Endothelial cell of umbilical vein (primary cell): ENCODE data around the gene C2orf76. TPM values are rescaled to one million over a fixed set of nuclear protein-coding genes. Genes with fewer than 3 reads are reported as not detected.

Experiments
- BruUV-seq: library from RNA; stranded (reverse); fragments of 400-500 nt; replicated peaks from 2 replicates; lab custom pipeline; 2021; lab: Mats Ljungman, UMichigan
- CTCF ChIA-PET: fragments of 300-600, 350-600 bp; sonication (Branson Sonifier 250); formaldehyde crosslinking; loops from one replicate; lab custom pipeline; 2021; ENCODE audit warnings: antibody characterized with exemption, inconsistent platforms; lab: Charles Lee
- POLR2A ChIA-PET: fragments of 300-600, 350-600 bp; sonication (Branson Sonifier 250); formaldehyde crosslinking; loops from one replicate; lab custom pipeline; 2021; ENCODE audit warnings: antibody characterized with exemption, inconsistent platforms; lab: Charles Lee
- DNase-seq: peaks from one replicate; pipeline ENCODE4 v3.0.0-alpha.2; 2011; ENCODE audit warnings: low read depth, low spot score
- FAIRE-seq: peaks from 2 replicates; lab custom pipeline; 2011; peaks lifted over from hg19 to GRCh38; lab: Jason Lieb, UNC
- H2AFZ ChIP-seq: 2 replicates; pipeline ENCODE4 v1.6.0; 2012; ENCODE audit warnings: low read depth, low read length, control low read depth, inconsistent platforms
- H3K27ac ChIP-seq: 2 replicates; pipeline ENCODE4 v1.5.1; 2011; ENCODE audit warnings: low read depth, mild to moderate bottlenecking, control low read depth, low read length, moderate library complexity; ENCODE audit not compliant: insufficient read depth
- H3K27me3 ChIP-seq, 2 experiments: 2 replicates each; pipeline versions ENCODE4 v1.6.0 to v1.6.1; 2011; ENCODE audit warnings: low read length in 2 of 2, mixed read lengths in 1 of 2; ENCODE audit not compliant: control insufficient read depth in 2 of 2, insufficient read depth in 2 of 2
- H3K36me3 ChIP-seq, 2 experiments: 2 replicates in 1 of 2; 3 replicates in 1 of 2; pipeline ENCODE4 v1.5.1; 2011; ENCODE audit warnings: low read length in 2 of 2, mild to moderate bottlenecking in 1 of 2, moderate library complexity in 1 of 2; ENCODE audit not compliant: control insufficient read depth in 2 of 2, insufficient read depth in 2 of 2; ENCODE audit errors: extremely low read depth in 1 of 2
- H3K4me1 ChIP-seq: 3 replicates; pipeline ENCODE4 v1.5.1; 2011; ENCODE audit warnings: mild to moderate bottlenecking, low read length; ENCODE audit not compliant: control insufficient read depth, insufficient read depth; ENCODE audit errors: extremely low read depth
- H3K4me2 ChIP-seq: 2 replicates; pipeline ENCODE4 v1.6.1; 2011; ENCODE audit warnings: low read length, control low read depth, mixed read lengths; ENCODE audit not compliant: insufficient read depth
- H3K4me3 ChIP-seq, 3 experiments: fragments of 200-600 bp in 1 of 3; sonication (generic), shearing (Covaris generic) in 1 of 3; replicated peaks in 1 of 3; 2 replicates each; pipeline ENCODE4 v1.5.1; 2011 to 2016; ENCODE audit warnings: control low read depth in 3 of 3, low read length in 3 of 3, mild to moderate bottlenecking in 2 of 3, inconsistent platforms in 1 of 3, low read depth in 1 of 3, moderate library complexity in 1 of 3; ENCODE audit not compliant: insufficient read depth in 1 of 3
- H3K79me2 ChIP-seq: 2 replicates; pipeline ENCODE4 v1.6.0; 2012; ENCODE audit warnings: low read length, inconsistent platforms; ENCODE audit not compliant: control insufficient read depth, insufficient read depth
- H3K9ac ChIP-seq: replicated peaks from 2 replicates; pipeline ENCODE3; 2011; ENCODE audit warnings: low read length, control low read depth; ENCODE audit not compliant: insufficient read depth; ENCODE audit errors: extremely low read depth
- H3K9me1 ChIP-seq: replicated peaks from 3 replicates; pipeline ENCODE4 v1.6.0; 2011; ENCODE audit warnings: mild to moderate bottlenecking, low read length; ENCODE audit not compliant: control insufficient read depth, insufficient read depth; ENCODE audit errors: extremely low read depth
- H3K9me3 ChIP-seq: replicated peaks from 2 replicates; pipeline ENCODE4 v1.5.1; 2012; ENCODE audit warnings: low read length, inconsistent platforms; ENCODE audit not compliant: control insufficient read depth, insufficient read depth
- H4K20me1 ChIP-seq: replicated peaks from 2 replicates; pipeline ENCODE3; 2011; ENCODE audit warnings: mild to moderate bottlenecking, low read length; ENCODE audit not compliant: control insufficient read depth, insufficient read depth; ENCODE audit errors: extremely low read depth
- CTCF ChIP-seq, 2 donors: IDR thresholded peaks; 1 replicate in 1 of 2; 2 replicates in 1 of 2; pipeline ENCODE4 v1.5.1; 2011; ENCODE audit warnings: low read length in 2 of 2, mild to moderate bottlenecking in 2 of 2, moderate library complexity in 2 of 2, control low read depth in 1 of 2, inconsistent platforms in 1 of 2, low read depth in 1 of 2; ENCODE audit not compliant: insufficient read depth in 1 of 2; ENCODE audit errors: extremely low read depth in 1 of 2
- EZH2 ChIP-seq: IDR thresholded peaks from 2 replicates; pipeline ENCODE4 v1.6.1; 2012; ENCODE audit warnings: borderline replicate concordance, low read depth, mild to moderate bottlenecking, moderate library complexity, low read length, inconsistent platforms; ENCODE audit not compliant: severe bottlenecking
- FOS ChIP-seq: IDR thresholded peaks from 2 replicates; pipeline ENCODE4 v1.6.1; 2011; ENCODE audit warnings: mild to moderate bottlenecking, low read length, moderate library complexity, borderline replicate concordance; ENCODE audit not compliant: insufficient read depth
- GATA2 ChIP-seq: IDR thresholded peaks from 2 replicates; pipeline ENCODE4 v1.7.0; 2011; ENCODE audit warnings: low read depth, mild to moderate bottlenecking, moderate library complexity, mixed read lengths, low read length; ENCODE audit not compliant: insufficient read length, insufficient read depth
- JUN ChIP-seq: IDR thresholded peaks from 2 replicates; pipeline ENCODE4 v1.6.1; 2011; ENCODE audit warnings: borderline replicate concordance, low read depth; ENCODE audit not compliant: insufficient read length, insufficient read depth
- MAX ChIP-seq: IDR thresholded peaks from 2 replicates; pipeline ENCODE4 v1.6.1; 2011; ENCODE audit not compliant: insufficient read depth, insufficient read length
- MYC ChIP-seq: IDR thresholded peaks from one replicate; pipeline ENCODE4 v1.6.1; 2011; ENCODE audit warnings: mild to moderate bottlenecking, low read depth, low read length
- POLR2A ChIP-seq: IDR thresholded peaks from 2 replicates; pipeline ENCODE4 v1.6.1; 2012; ENCODE audit warnings: low read depth, mild to moderate bottlenecking, control low read depth, low read length
- POLR2AphosphoS5 ChIP-seq: IDR thresholded peaks from 2 replicates; pipeline ENCODE4 v1.6.1; 2012; ENCODE audit warnings: low read depth, mild to moderate bottlenecking, control low read depth, low read length, moderate library complexity; ENCODE audit not compliant: insufficient read depth
- dilution Hi-C: fragments of 300-500 bp; cut with MboI; formaldehyde crosslinking; loops from one replicate; pipeline ENCODE4 v1.15.0; 2019; ENCODE audit warnings: low sequenced_read_pairs; ENCODE audit not compliant: extremely low pct_ligation_motif_present
- intact Hi-C: fragments of 100-400 bp; cut with micrococcal nuclease; formaldehyde crosslinking; loops from one replicate; pipeline ENCODE4 v1.10.0; 2022
- polyA plus RNA-seq, 4 experiments: library from polyadenylated mRNA; depleted of rRNA in 3 of 4; stranded (reverse) in 3 of 4; unstranded in 1 of 4; fragments of >200 nt; gene quantifications; 2 replicates each; pipeline versions ENCODE4 v1.2.1 to v1.2.3, GENCODE V29; 2011 to 2012; ENCODE audit warnings: missing spikeins in 1 of 4
- total RNA-seq: library from RNA; stranded (reverse); gene quantifications from 2 replicates; pipeline ENCODE4 v1.2.3, GENCODE V29; 2021

C2orf76 gene
- total and polyA plus RNA-seq, 2 donors (not counting 3 experiments of a cell fraction or from before 2014, with no cell fraction given), result 7.4 to 12.1 TPM

GRCh38 chr2:119385466-119385865, 18.8 kb upstream of the C2orf76 start:
- H3K79me2 ChIP-seq, result no peaks in the 10 kb centered on the region
- ChIA-PET POLR2A (no interaction called here), CTCF (no interaction called here)
- peaks cover 4 to 9% of the 10 kb centered on the region in 2 experiments for H3K27me3 ChIP-seq
- no peaks in the 10 kb centered on the region for H3K9me3 ChIP-seq
- H3K27ac ChIP-seq, result no peak overlapping the region
- FAIRE-seq (no peak), DNase-seq (no peak)
- no peak overlapping the region for H3K4me3 ChIP-seq
- H3K9ac ChIP-seq, result no peak overlapping the region
- intact Hi-C loops (no loop called here), dilution Hi-C loops (no loop called here)
- no peaks in the 10 kb centered on the region for H4K20me1 ChIP-seq
- no peak overlapping the region for H2AFZ ChIP-seq
- H3K4me2 ChIP-seq, result no peak overlapping the region
- no peaks in the 10 kb centered on the region for H3K36me3 ChIP-seq
- no peaks in the 10 kb centered on the region for H3K9me1 ChIP-seq
- TF ChIP-seq EZH2 (no peak), MAX (no peak), CTCF (IDR thresholded peaks at IDR 0.05; ENCODE audit: extremely low read depth in 1 of 2, insufficient read depth in 1 of 2, low read depth in 1 of 2, low read length in 2 of 2) (no peak), GATA2 (no peak), POLR2A (no peak), POLR2AphosphoS5 (no peak), MYC (no peak), JUN (no peak), FOS (no peak)
- BruUV-seq, result no TSS peak
- no peaks in the 10 kb centered on the region for H3K4me1 ChIP-seq
